Glomerular visceral epithelial cell (primary cell): ENCODE data around the gene PRLH.
"Not testable (repeated sequence)": the region's sequence is repeated elsewhere in the genome, so short reads cannot be mapped to it uniquely, and the experiment has no call there.

Source experiments
- DNase-seq: peaks from one replicate; pipeline ENCODE4 v3.0.0-alpha.2; 2016; ENCODE audit errors: extremely low spot score

The PRLH gene

GRCh38 chr2:237600205-237600846, 34.0 kb downstream of the PRLH start:
- DNase-seq = no peak

DNA sequence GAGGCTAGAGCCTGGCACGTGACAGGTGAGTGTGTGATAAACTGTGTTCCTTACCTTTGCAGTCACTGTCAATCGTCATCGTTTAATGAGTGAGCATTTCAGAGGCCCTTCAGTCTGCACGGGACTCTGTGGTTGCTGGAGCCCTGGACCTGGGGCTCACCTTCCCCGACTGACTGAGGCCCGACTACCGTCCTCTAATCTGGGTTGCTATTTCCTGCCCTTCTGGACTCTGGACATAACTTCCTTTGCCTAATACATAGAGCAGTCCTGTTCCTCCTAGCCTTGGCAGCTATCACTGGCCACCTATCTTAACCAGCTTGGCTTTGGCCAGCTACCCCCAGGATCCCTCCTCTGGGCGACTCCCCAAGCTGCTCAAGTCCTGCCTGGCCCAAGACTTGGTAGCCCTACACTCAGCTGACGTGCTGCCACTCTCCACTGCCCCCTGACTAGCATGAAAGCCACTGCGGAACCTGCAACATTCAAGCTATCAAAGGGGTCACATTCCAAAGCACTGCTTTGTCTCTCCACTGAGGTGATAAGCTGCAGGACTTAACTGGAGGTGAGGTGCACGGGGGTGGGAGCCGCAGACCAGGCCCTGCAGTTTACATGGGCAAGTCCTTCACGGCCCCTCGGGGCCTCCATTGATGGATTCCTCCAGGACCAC, 35.2 kb downstream of the PRLH start:
- DNase-seq = no peak

DNA sequence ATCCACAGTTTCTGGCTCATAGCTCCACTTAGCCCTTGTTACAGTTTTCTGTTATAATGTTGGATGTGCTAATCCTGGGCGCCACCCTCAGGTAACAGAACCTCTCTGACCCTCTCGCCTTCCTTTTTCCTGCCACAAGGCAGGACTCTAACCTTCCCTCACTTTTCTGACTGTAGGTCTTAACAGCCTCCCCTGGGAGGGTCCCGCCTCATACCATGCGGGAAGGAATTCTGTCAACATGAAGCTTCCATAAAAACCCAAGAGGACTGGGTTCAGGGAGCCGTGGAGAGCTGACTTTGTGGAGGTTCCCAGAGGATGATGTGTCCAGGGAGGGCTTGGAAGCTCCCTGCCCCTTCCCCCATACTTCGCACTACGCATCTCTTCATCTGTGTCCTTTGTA, 36.0 kb downstream of the PRLH start:
- no peak for DNase-seq

- no peak for DNase-seq
Measured at GRCh38 chr2:237603049-237603717, 36.8 kb downstream of the PRLH start.

GRCh38 chr2:237603718-237604362, 37.5 kb downstream of the PRLH start:
- peak; percentile 48 for DNase-seq

DNA sequence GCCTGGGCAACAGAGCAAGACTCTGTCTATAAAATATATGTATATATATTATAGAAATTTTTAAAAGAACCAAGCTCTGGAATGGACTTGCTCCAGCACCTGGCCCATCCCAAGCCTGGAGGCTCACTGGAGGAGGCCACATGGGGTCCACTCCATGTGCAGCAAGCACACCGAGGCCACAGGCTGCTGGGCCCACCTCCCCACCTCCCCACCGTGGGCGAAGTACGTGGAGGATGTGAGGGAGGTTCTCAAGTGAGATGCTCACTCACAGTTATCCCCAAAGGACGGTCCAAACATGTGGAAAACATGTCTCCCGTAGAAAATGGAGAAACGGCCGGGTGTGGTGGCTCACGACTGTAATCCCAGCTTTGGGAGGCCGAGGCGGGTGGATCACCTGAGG, 38.0 kb downstream of the PRLH start:
- DNase-seq = no peak

DNA sequence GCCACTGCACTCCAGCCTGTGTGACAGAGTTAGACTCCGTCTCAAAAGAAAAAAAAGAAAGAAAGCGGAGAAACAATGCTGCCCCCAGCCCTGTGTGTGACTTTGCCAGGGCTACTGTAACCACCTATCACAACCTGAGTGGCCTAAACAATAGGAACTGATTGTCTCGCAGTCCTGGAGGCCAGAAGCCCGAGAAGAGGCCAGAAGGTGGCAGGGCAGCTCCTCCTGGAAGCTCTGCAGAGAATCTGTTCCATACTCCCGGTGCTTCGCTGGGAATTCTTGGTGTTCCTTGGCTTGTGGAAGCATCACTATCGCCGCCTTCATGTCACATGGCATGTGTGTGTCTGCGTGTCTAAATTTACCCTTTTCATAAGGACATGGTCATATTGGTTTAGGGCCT, 38.6 kb downstream of the PRLH start:
- peak; percentile 45 for DNase-seq

DNA sequence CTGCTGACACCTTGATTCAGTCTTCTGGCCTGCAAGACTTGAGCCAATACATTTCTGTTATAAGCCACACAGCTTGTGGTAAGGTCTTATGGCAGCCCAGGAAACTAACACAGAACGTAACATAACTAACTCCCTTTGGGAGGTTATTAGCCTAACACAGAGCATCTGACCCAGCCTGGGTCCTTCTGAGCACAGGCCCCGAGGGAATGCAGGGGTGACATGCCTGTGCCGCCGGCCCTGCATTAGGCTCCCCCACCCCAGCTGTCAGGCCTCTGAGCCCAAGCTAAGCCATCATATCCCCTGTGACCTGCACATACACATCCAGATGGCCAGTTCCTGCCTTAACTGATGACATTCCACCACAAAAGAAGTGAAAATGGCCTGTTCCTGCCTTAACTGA, 40.1 kb downstream of the PRLH start:
- DNase-seq = not testable (repeated sequence)

DNA sequence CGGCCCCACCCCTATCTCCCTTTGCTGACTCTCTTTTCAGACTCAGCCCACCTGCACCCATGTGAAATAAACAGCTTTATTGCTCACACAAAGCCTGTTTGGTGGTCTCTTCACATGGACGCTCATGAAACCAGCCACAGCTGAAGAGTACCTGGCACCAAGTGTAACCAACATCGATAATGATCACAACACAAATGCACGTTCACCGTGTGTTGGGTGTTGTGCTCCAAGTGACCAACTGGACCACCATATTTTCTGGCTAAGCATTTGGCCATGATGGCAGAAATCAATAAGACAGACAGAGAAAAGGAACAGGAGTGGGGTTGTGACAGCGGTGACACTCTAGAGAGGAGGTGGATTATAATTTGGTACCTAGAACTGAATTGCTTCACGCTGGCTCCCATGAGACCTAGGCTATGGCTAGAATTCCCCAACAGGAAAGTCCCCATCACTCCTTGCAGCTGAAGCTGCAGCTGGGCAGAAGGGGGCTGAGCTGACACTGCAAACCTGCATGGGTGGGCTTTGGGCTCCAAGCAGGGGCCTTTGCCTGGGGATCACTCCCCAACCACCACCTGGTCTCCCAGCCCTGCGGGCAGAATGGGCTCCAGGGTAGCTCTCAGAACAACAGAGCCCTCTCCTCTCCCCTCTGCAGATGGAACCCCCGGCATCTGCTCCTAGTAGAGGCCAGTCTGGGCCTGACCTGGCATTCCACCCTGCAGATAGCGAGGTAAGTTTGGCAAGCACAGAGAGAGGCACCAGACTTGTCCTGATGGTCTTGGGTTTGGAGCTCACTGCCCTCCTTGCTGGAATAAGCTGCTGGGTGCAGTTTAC, 46.4 kb downstream of the PRLH start:
- no peak for DNase-seq

DNA sequence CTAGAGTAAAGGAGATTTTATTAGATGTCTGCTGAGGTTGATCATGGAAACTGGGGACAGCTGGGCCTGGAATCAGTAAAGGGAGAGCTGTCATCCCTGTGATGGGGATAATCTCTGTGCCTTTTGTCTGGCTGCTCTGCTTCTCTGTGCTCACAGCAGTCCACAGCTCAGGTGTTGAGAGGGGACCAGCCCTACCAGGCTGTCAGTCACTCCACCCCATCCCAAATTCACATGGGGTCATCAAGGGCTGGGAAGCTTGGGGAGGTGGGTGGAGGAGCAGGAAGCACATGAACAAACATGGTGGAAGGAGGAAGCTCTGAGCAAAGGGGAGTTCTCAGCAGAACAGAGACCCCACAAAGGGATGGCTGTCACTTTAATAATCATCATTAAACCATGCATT, 47.3 kb downstream of the PRLH start:
- no peak for DNase-seq

GRCh38 chr2:237614151-237614720, 47.9 kb downstream of the PRLH start:
- DNase-seq = peak; percentile 81

DNA sequence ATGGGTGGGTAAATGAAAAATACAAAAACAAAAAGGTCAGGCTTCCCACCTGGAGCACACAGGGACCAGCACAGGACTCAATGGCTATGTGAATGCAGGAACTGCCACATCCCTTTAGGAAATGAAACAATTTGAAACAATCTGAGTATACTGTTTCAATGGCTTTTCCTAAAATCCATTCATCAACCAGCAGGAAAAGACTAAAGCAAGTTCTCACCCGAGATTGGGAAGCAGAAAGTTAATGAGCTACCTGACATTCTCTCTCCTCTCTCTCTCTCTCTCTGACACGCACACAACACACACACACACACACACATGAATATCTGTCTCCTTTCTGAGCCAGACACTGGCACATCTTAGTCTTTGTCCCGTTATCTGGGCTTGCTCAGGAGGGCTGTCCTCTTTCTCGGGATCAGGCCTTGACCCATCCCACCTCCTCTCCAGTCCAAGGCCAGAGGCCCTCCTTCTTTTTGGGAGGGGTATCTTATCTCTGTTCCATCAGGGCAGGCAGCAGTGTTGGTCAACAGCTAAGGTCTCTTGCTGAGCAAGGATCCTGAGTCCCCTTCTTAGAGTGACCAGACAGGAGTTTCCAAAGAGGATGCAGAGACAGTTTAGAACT, 49.4 kb downstream of the PRLH start:
- no peak for DNase-seq

GRCh38 chr2:237616373-237616733, 50.0 kb downstream of the PRLH start:
- no peak for DNase-seq
